Astrocyte (in vitro differentiated cells and primary cell): ENCODE results near the gene GRID2.

Experiments used
- EZH2 ChIP-seq: IDR thresholded peaks from 2 replicates; pipeline ENCODE4 v1.6.1; 2012; ENCODE audit warnings: mild to moderate bottlenecking, low read length, inconsistent platforms; ENCODE audit not compliant: insufficient read depth
- TF ChIP-seq, protein P1 (sequence below): IDR thresholded peaks from 2 replicates; pipeline ENCODE4 v1.5.1; 2011; ENCODE audit warnings: low read depth, mild to moderate bottlenecking, inconsistent platforms, low read length, moderate library complexity; ENCODE audit not compliant: insufficient read depth

DNA sequence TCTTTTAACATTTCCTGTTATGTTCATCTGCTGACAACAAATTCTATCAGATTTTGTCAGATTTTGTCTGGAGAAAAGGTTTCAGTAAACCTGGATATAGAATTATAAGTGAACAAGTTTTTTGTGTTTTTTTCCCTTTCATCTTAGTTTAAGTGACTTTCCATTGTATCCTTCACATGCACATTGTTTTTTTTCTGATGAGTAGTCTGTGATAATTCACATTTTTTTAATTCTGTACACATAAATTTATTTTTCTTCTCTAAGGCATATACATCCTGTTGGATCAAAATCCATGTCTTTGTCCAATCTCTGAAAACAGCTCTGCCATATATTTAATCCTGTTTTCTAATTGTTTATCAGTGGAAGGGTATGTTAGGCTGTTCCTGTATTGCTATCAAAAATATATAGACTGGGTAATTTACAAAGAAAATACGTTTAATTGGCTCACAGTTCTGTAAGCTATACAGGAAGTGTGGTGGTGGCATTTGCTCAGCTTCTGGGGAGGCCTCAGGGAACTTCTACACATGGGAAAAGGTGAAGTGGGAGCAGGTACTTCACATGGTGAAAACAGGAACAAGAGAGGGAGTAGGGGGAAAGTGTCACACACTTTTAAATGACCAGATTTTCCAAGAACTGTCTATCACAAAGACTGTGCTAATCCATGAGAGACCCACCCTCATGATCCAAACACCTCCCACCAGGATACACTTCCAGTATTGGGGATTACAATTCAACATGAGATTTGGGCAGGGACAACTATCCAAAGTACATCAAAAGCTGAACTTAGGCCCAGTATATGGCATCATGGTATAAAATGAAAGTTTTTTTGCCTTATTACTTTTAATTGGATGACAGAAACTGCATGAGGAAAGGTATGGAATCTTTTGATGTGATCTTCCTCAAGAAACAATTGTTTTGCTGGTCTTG is 45.6 kb upstream of the GRID2 start:
- TF ChIP-seq, protein P1, sequence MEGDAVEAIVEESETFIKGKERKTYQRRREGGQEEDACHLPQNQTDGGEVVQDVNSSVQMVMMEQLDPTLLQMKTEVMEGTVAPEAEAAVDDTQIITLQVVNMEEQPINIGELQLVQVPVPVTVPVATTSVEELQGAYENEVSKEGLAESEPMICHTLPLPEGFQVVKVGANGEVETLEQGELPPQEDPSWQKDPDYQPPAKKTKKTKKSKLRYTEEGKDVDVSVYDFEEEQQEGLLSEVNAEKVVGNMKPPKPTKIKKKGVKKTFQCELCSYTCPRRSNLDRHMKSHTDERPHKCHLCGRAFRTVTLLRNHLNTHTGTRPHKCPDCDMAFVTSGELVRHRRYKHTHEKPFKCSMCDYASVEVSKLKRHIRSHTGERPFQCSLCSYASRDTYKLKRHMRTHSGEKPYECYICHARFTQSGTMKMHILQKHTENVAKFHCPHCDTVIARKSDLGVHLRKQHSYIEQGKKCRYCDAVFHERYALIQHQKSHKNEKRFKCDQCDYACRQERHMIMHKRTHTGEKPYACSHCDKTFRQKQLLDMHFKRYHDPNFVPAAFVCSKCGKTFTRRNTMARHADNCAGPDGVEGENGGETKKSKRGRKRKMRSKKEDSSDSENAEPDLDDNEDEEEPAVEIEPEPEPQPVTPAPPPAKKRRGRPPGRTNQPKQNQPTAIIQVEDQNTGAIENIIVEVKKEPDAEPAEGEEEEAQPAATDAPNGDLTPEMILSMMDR, result no peak
- no peak for TF ChIP-seq EZH2
